ENCODE measurements around the gene CACFD1.

The CACFD1 gene

DNA sequence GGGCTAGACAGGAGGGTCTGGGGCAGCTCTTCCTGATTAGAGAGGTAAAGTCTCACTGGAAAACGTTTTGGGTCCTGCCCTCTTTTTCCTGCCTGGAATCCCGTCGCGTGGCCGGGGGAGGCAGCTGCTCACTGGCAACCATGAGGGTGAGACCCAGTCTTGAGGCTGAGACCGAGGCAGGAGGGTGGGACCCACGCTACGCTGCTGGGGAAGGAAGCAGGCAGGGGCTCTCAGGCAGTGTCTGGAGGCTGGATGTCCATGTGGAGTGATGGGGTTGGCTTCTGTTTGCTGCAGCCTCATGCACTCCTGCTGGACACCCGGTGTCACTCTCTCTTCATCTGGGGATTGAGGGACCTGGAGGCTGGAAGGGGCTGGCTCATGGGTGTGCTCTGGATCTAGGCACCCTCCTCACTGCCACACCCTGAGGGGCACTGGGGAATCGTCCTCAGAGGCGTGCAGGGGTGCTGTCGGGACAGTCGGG is 30.5 kb downstream of the CACFD1 start:
- no peak for TF ChIP-seq ZNF274 (IDR thresholded peaks at IDR 0.05; ENCODE audit: low read depth, low read length)
- H3K4me3 ChIP-seq (ENCODE audit: low read length): no peak overlapping the region

DNA sequence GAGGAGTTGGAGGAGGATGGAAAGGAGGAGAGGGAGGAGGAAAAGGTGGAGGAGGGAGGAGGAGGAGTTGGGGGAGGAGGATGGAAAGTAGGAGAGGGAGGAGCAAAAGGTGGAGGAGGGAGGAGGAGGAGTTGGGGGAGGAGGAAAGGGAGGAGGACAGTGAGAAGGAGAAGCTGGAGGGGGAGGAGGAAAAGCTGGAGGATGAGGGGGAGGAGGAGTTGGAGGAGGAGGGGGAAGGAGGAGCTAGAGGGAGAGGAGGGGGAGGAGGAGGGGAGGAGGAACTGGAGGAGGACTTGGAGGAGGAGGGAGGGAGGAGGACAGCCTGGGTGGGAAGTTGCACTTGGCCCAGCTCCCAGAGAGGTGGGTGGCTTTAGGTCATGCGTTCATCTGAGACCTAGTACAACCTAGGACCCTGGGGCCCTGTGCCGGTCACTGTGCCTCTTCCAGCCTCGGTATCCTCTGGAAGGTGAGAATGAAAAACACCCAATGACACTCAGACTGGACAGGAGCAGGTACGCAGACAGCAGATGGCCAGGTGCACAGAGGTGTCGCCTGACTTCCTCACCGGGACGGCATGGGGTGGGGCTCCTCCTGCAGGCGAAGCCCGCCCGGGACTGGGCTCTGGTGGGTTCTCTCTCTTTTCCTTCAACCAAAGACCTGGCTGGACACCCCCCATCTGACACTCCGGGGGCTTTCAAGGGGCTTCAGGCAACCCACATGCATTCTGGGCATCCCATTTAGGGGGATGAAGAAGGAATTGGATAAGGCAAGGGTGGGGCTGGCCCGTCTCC is 31.3 kb downstream of the CACFD1 start:
- TF ChIP-seq ZNF274 (IDR thresholded peaks at IDR 0.05; ENCODE audit: low read depth, low read length): no peak

DNA sequence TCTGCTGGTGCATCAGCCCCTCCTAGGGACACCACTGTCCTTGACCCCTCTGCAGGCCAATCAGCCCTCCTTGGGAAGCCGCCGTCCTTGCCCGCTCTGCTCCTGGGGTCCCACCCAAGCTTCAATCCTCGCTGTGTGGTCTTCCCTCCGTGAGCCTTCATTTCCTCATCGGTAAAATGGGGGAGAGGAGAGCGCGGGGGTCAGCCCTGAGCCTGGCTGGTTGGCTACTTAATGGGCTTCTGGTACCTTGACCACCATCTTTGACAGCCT is 31.8 kb downstream of the CACFD1 start:
- TF ChIP-seq ZNF274 (IDR thresholded peaks at IDR 0.05; ENCODE audit: low read depth, low read length): no peak
- H3K4me3 ChIP-seq (ENCODE audit: low read length): no peak overlapping the region

More for the DNA sequence above, 31.3 kb downstream of the CACFD1 start:
- H3K4me3 ChIP-seq (ENCODE audit: low read length): no peak overlapping the region

- H3K4me3 ChIP-seq (ENCODE audit: low read length): no peak overlapping the region
- TF ChIP-seq ZNF274 (IDR thresholded peaks at IDR 0.05; ENCODE audit: low read depth, low read length): no peak
Measured at GRCh38 chr9:133492061-133493021, 32.6 kb downstream of the CACFD1 start.

DNA sequence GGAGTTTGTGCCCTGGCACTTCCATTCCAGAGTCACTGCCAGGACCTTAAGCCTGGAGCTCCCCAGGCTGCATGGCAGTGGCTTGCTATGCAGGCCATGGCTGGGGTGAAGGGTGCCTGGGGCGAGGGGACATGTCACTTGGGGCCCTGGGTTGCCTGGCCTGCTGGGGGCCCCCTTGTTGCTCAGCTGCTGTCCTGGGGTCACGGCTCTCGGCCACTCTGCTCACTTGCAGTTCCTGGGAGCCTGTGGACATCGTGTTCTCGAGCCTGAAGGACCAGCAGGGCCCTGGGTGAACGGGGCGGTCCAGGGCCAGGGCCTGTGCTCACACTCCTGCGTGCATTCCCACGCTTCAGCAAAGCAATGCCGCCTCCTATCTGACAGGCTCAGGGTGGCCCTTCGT is 33.6 kb downstream of the CACFD1 start:
- no peak overlapping the region for H3K4me3 ChIP-seq (ENCODE audit: low read length)
- TF ChIP-seq ZNF274 (IDR thresholded peaks at IDR 0.05; ENCODE audit: low read depth, low read length): no peak

DNA sequence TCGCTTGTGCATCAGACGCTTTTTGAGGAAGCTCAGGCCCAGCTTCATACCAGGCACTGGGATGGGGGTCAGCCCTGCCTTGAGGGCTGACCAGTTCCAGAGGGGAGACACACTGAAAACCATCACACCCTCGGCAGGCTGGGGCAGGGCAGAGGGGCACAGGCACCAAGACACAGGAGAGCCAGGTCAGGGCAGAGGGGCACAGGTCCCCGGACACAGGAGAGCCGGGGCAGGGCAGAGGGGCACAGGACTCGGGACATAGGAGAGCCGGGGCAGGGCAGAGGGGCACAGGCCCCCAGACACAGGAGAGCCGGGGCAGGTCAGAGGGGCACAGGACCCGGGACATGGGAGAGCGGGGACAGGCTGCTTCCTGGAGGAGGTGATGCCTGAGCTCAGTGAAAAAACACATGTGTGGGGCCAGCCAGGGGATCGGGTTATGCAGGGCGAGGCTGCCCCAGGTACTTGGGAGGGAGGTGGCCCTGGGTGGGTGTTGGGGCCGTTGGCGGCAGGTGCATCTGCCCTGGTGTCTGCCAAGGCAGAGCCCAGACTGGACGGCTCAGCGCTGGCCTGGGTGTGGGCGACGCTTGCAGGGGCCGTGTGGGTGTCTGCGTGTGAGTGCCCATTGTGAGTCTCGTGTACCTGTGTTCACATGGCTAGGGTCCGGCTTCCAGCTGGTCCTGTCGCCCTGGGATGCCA is 34.2 kb downstream of the CACFD1 start:
- no peak for TF ChIP-seq ZNF274 (IDR thresholded peaks at IDR 0.05; ENCODE audit: low read depth, low read length)

GRCh38 chr9:133494636-133495326 is 35.0 kb downstream of the CACFD1 start:
- no peak for TF ChIP-seq ZNF274 (IDR thresholded peaks at IDR 0.05; ENCODE audit: low read depth, low read length)
- no peak overlapping the region for H3K4me3 ChIP-seq (ENCODE audit: low read length)

More for the DNA sequence above, 34.2 kb downstream of the CACFD1 start:
- no peak overlapping the region for H3K4me3 ChIP-seq (ENCODE audit: low read length)

- H3K4me3 ChIP-seq (ENCODE audit: low read length): no peak overlapping the region
- TF ChIP-seq ZNF274 (IDR thresholded peaks at IDR 0.05; ENCODE audit: low read depth, low read length): no peak
Measured at GRCh38 chr9:133495327-133496293, 35.8 kb downstream of the CACFD1 start.

DNA sequence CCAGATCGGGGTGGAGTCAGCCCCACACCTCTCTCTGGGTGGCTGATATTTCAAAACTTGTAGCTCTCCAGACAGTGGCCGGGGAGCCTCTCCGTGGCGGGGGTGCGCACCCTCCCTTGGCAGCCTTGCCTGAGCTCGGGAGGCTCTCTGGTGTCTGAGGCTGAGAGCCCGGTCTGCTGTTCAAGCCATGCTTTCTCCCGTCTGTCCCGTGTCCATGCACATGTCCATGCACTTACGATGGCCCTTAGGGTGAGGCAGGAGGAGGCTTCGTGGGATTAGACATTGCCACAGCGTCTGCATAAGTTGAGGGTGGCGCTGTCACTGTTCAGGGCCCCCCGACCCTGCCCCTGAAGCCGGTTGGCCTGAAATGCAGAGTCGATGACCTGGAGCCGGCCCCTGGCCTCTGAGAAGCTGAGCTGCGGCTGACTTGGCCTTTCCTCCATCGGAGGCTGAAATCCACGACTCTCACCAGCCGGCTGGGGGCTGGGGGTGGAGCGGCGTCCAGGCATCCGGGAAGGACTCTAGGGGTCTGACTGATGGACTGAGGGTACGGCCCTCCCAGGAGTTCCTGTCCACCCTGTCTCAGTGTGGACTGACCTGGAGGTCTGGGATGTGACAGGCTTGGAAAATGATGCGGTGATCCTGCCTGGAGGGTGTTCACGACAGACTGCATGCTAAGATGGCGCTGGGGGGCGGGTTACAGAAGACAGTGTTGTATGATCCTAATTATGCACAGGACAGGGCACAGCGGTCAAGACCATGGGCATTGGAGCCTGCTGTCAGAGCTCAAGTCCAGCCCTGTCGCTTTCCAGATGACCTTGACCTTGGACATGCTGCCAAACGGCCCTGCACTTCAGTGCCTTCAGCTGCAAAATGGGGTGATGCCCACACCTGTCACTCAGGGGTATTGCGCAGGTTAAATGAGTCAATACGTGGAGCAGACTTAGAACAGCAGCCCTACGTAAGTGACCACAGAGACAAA is 37.4 kb downstream of the CACFD1 start:
- no peak for TF ChIP-seq ZNF274 (IDR thresholded peaks at IDR 0.05; ENCODE audit: low read depth, low read length)

GRCh38 chr9:133499132-133499891 is 39.5 kb downstream of the CACFD1 start:
- TF ChIP-seq ZNF274 (IDR thresholded peaks at IDR 0.05; ENCODE audit: low read depth, low read length): no peak
- H3K4me3 ChIP-seq (ENCODE audit: low read length): no peak overlapping the region

More for the DNA sequence above, 37.4 kb downstream of the CACFD1 start:
- H3K4me3 ChIP-seq (ENCODE audit: low read length): no peak overlapping the region

DNA sequence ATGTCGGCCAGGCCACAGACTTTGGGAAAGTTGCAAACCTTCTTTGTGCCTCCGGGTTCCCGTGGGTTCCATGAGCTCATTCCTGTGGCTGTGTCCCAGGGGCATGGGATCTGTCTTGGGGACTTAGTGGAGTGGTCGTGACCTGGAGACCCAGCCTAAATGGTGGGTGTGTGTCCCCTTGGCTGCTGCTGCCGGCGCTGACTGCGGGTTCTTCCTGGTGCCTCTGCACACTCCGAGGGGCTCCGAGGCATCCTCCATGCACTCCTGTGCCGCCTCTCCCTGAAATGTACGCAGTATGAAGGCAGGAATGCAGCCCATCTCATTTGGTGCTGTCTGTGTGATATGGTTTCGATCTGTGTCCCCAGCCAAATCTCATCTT is 40.1 kb downstream of the CACFD1 start:
- TF ChIP-seq ZNF274 (IDR thresholded peaks at IDR 0.05; ENCODE audit: low read depth, low read length): no peak
- no peak overlapping the region for H3K4me3 ChIP-seq (ENCODE audit: low read length)
